RWPE1 (cell line): ENCODE results near the gene TH.

ENCODE experiments used
- CTCF ChIA-PET: fragments of 350-600 bp; sonication (Branson Sonifier 250); formaldehyde crosslinking; extraction: SDS; loops from one replicate; lab custom pipeline; 2021; lab: Yijun Ruan, JAX
- POLR2A ChIA-PET: fragments of 400-600 bp; formaldehyde crosslinking; extraction: SDS; loops from one replicate; lab custom pipeline; 2020; ENCODE audit warnings: antibody characterized with exemption; ENCODE audit not compliant: low non-redundant PET; lab: Yijun Ruan, JAX
- DNase-seq: peaks from one replicate; pipeline ENCODE4 v3.0.0; 2012; ENCODE audit warnings: low spot score
- H3K27ac ChIP-seq: fragments of 450-650 bp; 2 replicates; pipeline ENCODE4 v1.5.1; 2017
- TF ChIP-seq, protein P1 (sequence below): fragments of 450-650 bp; conservative IDR thresholded peaks from 2 replicates; pipeline ENCODE4 v1.5.1; 2017; ENCODE audit warnings: low read depth, mild to moderate bottlenecking

Gene TH

DNA sequence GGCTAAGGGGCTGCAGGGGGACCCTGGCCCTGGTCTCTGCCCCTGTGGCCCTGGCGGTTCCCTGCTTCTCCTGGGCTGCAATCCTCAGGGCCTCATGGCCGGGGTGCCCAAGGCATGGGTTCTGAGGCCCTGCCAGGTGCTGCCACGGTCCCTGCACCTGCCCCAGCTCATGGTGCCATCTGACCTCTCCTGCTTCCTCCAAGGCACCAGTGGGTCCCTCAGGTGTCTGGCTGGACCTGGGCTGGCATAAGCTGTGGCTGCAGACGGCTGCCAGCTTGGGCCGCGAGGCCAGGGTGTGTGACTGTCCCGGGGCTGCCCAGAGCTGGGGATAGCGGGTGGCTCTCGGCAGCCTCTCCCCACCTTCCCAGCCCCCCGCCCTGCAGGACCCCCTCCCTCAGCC, 12.6 kb downstream of the TH start:
- POLR2A ChIA-PET, result no interaction called here
- TF ChIP-seq, protein P1, sequence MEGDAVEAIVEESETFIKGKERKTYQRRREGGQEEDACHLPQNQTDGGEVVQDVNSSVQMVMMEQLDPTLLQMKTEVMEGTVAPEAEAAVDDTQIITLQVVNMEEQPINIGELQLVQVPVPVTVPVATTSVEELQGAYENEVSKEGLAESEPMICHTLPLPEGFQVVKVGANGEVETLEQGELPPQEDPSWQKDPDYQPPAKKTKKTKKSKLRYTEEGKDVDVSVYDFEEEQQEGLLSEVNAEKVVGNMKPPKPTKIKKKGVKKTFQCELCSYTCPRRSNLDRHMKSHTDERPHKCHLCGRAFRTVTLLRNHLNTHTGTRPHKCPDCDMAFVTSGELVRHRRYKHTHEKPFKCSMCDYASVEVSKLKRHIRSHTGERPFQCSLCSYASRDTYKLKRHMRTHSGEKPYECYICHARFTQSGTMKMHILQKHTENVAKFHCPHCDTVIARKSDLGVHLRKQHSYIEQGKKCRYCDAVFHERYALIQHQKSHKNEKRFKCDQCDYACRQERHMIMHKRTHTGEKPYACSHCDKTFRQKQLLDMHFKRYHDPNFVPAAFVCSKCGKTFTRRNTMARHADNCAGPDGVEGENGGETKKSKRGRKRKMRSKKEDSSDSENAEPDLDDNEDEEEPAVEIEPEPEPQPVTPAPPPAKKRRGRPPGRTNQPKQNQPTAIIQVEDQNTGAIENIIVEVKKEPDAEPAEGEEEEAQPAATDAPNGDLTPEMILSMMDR, result no peak
- DNase-seq, result no peak
- CTCF ChIA-PET, result interaction anchor here (0.6 to 2.4 kb wide), 6 partner anchors 8 to 506 kb away, joined by 4 to 12 read pairs (median 4); no protein-coding TSS in a partner anchor
- no peak overlapping the region for H3K27ac ChIP-seq

DNA sequence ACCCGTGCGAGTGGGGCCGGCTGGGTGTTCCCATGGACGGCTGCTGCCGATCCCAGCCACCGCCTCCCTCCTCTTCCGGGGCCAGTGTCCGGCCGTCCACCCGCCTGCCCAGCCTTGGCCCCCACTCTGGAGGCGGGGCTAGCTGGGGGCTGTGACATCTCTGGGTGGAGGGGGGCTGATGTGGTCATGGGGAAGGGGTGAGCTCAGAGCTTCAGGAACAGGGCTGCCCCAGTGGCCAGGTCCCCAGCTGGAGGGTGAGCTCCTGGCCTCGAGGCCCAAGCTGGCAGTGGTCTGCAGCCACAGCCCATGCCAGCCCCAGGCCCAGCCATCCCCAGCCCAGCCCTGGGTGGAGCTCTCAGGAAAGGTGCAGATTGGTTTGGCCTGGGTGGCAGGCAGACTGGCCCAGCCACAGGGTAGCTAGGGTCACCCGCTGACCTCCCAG, 13.3 kb downstream of the TH start:
- POLR2A ChIA-PET, result no interaction called here
- no peak overlapping the region for H3K27ac ChIP-seq
- CTCF ChIA-PET, result interaction anchor here (0.6 to 1.8 kb wide), 5 partner anchors 122 to 505 kb away, joined by 3 to 12 read pairs (median 4); no protein-coding TSS in a partner anchor
- no peak for DNase-seq
- TF ChIP-seq, protein P1, result no peak

DNA sequence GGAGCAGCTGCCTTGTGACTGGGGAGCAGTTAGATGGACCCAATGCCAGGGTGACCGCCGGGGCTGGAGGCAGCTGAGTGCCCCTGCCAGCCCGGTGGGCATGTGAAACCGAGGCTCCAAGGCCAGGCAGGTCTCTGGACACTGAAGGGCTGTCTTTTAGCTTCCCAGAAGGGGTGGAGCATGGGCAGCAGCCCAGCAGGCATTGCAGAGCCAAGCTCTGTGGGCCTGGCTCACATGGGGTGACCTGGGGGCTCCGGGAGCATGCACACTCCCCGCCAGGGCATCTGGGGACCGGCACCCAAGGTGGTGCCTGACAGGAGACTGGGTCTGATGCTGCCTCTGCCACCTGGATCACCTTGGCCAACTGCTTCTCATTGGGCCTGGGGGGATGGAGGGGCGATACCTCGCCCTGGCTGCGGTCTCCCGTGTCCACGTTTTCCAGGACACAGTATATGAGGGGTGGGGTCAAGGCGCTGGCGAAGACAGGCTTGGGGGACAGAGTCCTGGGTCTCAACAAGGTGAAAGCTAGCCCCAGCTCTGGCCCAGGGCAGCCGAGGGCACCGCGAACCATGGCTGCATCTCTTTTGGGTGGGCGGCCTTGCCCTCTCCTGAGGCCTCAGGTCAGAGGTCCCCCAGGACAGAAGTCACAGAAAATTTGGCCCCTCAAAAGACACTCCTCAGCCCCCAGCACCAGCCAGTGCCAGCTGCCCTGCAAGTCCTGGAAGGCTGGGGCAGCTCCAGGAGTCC, 14.1 kb downstream of the TH start:
- TF ChIP-seq, protein P1, result no peak
- ChIA-PET POLR2A (no interaction called here), CTCF (interaction anchor here (0.6 to 1.8 kb wide), 4 partner anchors 121 to 504 kb away, joined by 3 to 12 read pairs (median 4); no protein-coding TSS in a partner anchor)
- no peak for DNase-seq
- H3K27ac ChIP-seq, result no peak overlapping the region

DNA sequence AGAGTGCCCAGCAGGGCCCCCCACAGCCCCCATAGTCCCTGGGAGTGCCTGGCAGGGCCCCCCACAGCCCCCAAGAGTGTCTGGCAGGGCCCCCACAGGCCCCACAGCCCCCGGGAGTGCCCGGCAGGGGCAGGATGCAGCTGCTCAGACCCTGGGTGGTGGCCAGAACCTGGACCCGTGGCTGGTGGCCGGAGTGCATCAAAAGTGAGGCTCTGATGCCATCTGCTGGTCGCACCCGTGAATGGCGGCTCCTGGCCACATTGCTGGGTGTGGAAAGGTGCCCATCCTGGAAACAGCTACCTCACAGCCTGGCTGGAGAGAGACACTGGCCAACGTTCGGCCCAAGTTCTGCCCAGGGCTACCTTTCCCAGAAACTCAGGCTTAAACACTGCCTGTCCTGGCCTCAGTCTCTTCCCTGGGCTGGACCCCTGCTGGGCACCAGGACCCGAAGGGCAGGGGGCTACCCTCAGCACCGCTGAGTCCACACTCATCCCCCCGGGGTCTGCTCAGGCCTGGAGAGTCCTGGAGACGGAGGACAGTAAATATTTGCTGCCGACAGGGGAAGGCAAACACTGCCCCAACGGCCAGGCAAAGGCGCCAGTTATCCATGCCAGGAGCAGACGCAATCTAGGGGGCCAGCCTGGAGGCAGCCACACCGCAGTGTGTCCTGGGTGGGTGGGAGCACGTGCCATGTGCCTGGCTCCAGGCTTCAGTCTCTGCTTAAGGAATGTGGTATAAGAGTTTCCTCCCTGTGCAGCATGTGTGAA, 15.0 kb downstream of the TH start:
- TF ChIP-seq, protein P1, result peak; percentile 78
- H3K27ac ChIP-seq, result no peak overlapping the region
- POLR2A ChIA-PET, result no interaction called here
- CTCF ChIA-PET, result interaction anchor here (0.6 to 13.6 kb wide), 16 partner anchors 9 to 1462 kb away, joined by 3 to 293 read pairs (median 4); partner anchors contain the start of gene DEAF1
- DNase-seq, result peak; percentile 77

DNA sequence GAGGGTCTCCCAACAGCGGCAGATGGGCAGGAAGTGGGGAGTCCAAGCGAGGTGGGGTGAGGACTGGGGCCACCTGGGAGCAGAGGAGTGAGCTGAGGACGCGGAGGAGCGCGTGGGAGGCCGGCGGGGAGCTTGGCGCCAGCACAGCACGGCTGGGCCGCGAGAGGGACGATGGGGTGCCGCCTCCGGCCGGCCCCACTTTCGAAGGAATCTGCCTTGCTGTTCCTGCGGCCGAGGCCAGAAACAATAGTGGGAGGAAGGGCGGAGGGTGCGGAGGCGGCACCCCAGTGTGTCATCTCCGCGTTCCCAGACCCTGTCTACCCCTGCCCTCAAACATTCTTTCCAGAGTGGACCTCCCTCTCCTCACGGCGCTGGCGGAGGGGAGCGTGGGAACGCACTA, 16.1 kb downstream of the TH start:
- H3K27ac ChIP-seq, result no peak overlapping the region
- POLR2A ChIA-PET, result no interaction called here
- CTCF ChIA-PET, result interaction anchor here (0.6 to 13.6 kb wide), 7 partner anchors 11 to 503 kb away, joined by 3 to 293 read pairs (median 4); no protein-coding TSS in a partner anchor
- DNase-seq, result no peak
- TF ChIP-seq, protein P1, result no peak

- TF ChIP-seq, protein P1, result no peak
- POLR2A ChIA-PET, result interaction anchor here (0.6 kb wide), 1 partner anchor 152 kb away, joined by 3 read pairs; no protein-coding TSS in a partner anchor
- DNase-seq, result no peak
- CTCF ChIA-PET, result interaction anchor here (1.4 to 13.6 kb wide), 2 partner anchors 11 to 117 kb away, joined by 4 to 293 read pairs; no protein-coding TSS in a partner anchor
- no peak overlapping the region for H3K27ac ChIP-seq
Observed at GRCh38 chr11:2154889-2155288, 16.7 kb downstream of the TH start.
